A673 (cell line): Measurements from ENCODE around the gene RPTOR.

Experiments used
- EZH2 ChIP-seq: fragments of 200-600 bp; sonication (generic); IDR thresholded peaks from 2 replicates; pipeline ENCODE4 v1.6.1; 2017; ENCODE audit warnings: borderline replicate concordance, low read depth, mild to moderate bottlenecking, mixed read lengths, antibody characterized with exemption, low read length; ENCODE audit not compliant: poor library complexity, severe bottlenecking
- TF ChIP-seq, protein P1 (sequence below): fragments of 300-800, 200-600 bp; sonication (generic); conservative IDR thresholded peaks from 2 replicates; pipeline ENCODE4 v1.5.1; 2017; ENCODE audit warnings: low read depth, mild to moderate bottlenecking, antibody characterized with exemption, low read length, moderate library complexity, mixed read lengths

DNA sequence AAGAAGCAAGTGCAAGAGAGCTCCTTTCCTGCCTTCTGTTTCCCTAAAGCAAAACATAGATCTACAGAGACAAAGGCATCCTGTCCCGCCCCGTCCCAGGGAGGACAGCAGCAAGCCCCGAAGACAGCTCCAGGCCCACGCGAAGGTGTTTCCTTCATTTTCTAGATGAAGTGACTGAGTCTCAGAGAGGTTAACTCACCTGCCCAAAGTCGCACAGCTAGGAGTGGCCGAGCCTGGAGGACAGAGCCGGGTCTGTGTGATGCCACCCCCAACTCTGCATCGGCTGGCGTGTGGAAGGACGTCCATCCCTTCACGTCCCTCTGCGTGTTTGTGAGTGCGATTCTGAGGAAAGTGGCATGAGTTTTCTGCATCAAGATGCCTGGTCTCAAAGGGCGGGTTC lies 259.8 kb downstream of the RPTOR start:
- TF ChIP-seq, protein P1, sequence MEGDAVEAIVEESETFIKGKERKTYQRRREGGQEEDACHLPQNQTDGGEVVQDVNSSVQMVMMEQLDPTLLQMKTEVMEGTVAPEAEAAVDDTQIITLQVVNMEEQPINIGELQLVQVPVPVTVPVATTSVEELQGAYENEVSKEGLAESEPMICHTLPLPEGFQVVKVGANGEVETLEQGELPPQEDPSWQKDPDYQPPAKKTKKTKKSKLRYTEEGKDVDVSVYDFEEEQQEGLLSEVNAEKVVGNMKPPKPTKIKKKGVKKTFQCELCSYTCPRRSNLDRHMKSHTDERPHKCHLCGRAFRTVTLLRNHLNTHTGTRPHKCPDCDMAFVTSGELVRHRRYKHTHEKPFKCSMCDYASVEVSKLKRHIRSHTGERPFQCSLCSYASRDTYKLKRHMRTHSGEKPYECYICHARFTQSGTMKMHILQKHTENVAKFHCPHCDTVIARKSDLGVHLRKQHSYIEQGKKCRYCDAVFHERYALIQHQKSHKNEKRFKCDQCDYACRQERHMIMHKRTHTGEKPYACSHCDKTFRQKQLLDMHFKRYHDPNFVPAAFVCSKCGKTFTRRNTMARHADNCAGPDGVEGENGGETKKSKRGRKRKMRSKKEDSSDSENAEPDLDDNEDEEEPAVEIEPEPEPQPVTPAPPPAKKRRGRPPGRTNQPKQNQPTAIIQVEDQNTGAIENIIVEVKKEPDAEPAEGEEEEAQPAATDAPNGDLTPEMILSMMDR = no peak
- TF ChIP-seq EZH2 = no peak
